Measurements from ENCODE around the gene NEU2. TPM values are rescaled to one million over a fixed set of nuclear protein-coding genes. Genes with fewer than 3 reads are reported as not detected.

The NEU2 gene
- total and polyA plus RNA-seq, 2 of the 13 experiments (the other 11 are each of a cell fraction or from before 2014, with no cell fraction given): not detected

DNA sequence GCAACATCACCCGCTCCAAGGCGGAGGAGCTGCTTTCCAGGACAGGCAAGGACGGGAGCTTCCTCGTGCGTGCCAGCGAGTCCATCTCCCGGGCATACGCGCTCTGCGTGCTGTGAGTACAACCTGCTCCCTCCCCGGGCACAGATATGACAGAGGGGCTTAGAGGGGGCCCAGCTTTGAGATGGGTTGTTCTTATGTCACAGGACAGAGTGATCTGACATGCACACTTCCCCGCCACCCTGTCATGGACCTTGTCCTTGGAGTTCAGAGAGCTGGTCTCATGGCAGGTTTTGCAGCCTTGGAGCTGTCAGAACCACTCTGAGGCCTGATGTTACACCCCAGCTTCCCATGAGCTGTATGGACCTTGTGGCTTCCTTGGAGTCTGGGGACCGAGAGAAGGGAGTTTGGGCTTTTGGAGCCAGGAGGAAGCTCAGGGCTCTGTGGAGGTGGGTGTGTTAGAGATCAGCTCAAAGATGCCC, 28.1 kb downstream of the NEU2 start (continued):
- TF ChIP-seq RNF2 (conservative IDR thresholded peaks at IDR 0.05; ENCODE audit: low read depth) (peak; percentile 57; the same call in 1 of the 2 replicates), ZNF577 (CRISPR knock-in tag; IDR thresholded peaks at IDR 0.05; ENCODE audit: borderline replicate concordance, low read depth) (no peak), MAFG (CRISPR knock-in tag; IDR thresholded peaks at IDR 0.05) (no peak), NR2F1 (CRISPR knock-in tag; IDR thresholded peaks at IDR 0.05) (no peak), ZNF235 (CRISPR knock-in tag; IDR thresholded peaks at IDR 0.05; ENCODE audit: borderline replicate concordance) (no peak), NR2F6 (IDR thresholded peaks at IDR 0.05) (no peak), NR2F6 (CRISPR knock-in tag; IDR thresholded peaks at IDR 0.05) (no peak; the same call in 1 of the 2 replicates), ZNF30 (CRISPR knock-in tag; IDR thresholded peaks at IDR 0.05) (no peak), ZNF724P (CRISPR knock-in tag; IDR thresholded peaks at IDR 0.05; ENCODE audit: borderline replicate concordance) (no peak), SETDB1 (CRISPR knock-in tag; IDR thresholded peaks at IDR 0.05; ENCODE audit: borderline replicate concordance) (no peak), ZNF564 (CRISPR knock-in tag; IDR thresholded peaks at IDR 0.05) (no peak), PCBP1 (IDR thresholded peaks at IDR 0.05; ENCODE audit: borderline replicate concordance, low read depth, low read length) (no peak), GTF3A (CRISPR knock-in tag; conservative IDR thresholded peaks at IDR 0.05) (no peak), NFE2 (CRISPR knock-in tag; IDR thresholded peaks at IDR 0.05) (no peak), CHD2 (IDR thresholded peaks at IDR 0.05; ENCODE audit: low read depth, low read length) (no peak)
- TF ChIP-seq, protein P1, sequence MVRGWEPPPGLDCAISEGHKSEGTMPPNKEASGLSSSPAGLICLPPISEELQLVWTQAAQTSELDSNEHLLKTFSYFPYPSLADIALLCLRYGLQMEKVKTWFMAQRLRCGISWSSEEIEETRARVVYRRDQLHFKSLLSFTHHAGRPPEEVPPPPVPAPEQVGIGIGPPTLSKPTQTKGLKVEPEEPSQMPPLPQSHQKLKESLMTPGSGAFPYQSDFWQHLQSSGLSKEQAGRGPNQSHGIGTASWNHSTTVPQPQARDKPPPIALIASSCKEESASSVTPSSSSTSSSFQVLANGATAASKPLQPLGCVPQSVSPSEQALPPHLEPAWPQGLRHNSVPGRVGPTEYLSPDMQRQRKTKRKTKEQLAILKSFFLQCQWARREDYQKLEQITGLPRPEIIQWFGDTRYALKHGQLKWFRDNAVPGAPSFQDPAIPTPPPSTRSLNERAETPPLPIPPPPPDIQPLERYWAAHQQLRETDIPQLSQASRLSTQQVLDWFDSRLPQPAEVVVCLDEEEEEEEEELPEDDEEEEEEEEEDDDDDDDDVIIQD (CRISPR knock-in tag; IDR thresholded peaks at IDR 0.05; ENCODE audit: low read depth): no peak
- TF ChIP-seq, protein P2, sequence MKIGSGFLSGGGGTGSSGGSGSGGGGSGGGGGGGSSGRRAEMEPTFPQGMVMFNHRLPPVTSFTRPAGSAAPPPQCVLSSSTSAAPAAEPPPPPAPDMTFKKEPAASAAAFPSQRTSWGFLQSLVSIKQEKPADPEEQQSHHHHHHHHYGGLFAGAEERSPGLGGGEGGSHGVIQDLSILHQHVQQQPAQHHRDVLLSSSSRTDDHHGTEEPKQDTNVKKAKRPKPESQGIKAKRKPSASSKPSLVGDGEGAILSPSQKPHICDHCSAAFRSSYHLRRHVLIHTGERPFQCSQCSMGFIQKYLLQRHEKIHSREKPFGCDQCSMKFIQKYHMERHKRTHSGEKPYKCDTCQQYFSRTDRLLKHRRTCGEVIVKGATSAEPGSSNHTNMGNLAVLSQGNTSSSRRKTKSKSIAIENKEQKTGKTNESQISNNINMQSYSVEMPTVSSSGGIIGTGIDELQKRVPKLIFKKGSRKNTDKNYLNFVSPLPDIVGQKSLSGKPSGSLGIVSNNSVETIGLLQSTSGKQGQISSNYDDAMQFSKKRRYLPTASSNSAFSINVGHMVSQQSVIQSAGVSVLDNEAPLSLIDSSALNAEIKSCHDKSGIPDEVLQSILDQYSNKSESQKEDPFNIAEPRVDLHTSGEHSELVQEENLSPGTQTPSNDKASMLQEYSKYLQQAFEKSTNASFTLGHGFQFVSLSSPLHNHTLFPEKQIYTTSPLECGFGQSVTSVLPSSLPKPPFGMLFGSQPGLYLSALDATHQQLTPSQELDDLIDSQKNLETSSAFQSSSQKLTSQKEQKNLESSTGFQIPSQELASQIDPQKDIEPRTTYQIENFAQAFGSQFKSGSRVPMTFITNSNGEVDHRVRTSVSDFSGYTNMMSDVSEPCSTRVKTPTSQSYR (CRISPR knock-in tag; IDR thresholded peaks at IDR 0.05; ENCODE audit: borderline replicate concordance): no peak
- TF ChIP-seq, protein P3, sequence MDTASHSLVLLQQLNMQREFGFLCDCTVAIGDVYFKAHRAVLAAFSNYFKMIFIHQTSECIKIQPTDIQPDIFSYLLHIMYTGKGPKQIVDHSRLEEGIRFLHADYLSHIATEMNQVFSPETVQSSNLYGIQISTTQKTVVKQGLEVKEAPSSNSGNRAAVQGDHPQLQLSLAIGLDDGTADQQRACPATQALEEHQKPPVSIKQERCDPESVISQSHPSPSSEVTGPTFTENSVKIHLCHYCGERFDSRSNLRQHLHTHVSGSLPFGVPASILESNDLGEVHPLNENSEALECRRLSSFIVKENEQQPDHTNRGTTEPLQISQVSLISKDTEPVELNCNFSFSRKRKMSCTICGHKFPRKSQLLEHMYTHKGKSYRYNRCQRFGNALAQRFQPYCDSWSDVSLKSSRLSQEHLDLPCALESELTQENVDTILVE (CRISPR knock-in tag; IDR thresholded peaks at IDR 0.05): no peak
- TF ChIP-seq, protein P4, sequence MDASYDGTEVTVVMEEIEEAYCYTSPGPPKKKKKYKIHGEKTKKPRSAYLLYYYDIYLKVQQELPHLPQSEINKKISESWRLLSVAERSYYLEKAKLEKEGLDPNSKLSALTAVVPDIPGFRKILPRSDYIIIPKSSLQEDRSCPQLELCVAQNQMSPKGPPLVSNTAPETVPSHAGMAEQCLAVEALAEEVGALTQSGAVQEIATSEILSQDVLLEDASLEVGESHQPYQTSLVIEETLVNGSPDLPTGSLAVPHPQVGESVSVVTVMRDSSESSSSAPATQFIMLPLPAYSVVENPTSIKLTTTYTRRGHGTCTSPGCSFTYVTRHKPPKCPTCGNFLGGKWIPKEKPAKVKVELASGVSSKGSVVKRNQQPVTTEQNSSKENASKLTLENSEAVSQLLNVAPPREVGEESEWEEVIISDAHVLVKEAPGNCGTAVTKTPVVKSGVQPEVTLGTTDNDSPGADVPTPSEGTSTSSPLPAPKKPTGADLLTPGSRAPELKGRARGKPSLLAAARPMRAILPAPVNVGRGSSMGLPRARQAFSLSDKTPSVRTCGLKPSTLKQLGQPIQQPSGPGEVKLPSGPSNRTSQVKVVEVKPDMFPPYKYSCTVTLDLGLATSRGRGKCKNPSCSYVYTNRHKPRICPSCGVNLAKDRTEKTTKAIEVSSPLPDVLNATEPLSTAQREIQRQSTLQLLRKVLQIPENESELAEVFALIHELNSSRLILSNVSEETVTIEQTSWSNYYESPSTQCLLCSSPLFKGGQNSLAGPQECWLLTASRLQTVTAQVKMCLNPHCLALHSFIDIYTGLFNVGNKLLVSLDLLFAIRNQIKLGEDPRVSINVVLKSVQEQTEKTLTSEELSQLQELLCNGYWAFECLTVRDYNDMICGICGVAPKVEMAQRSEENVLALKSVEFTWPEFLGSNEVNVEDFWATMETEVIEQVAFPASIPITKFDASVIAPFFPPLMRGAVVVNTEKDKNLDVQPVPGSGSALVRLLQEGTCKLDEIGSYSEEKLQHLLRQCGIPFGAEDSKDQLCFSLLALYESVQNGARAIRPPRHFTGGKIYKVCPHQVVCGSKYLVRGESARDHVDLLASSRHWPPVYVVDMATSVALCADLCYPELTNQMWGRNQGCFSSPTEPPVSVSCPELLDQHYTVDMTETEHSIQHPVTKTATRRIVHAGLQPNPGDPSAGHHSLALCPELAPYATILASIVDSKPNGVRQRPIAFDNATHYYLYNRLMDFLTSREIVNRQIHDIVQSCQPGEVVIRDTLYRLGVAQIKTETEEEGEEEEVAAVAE (CRISPR knock-in tag; IDR thresholded peaks at IDR 0.05; ENCODE audit: borderline replicate concordance): no peak

All from HepG2 (cell line).